H9 (cell line): ENCODE measurements around the gene FBXL15. TPM values are rescaled to one million over a fixed set of nuclear protein-coding genes. Genes with fewer than 3 reads are reported as not detected.

ENCODE experiments used
- DNase-seq: peaks from one replicate; pipeline ENCODE4 v3.0.0-alpha.2; 2017
- H2AFZ ChIP-seq: one replicate; pipeline ENCODE4 v1.6.1; 2013; ENCODE audit warnings: mild to moderate bottlenecking, low read length, control low read depth, moderate library complexity
- H2AK5ac ChIP-seq: 2 replicates; pipeline ENCODE4 v1.6.1; 2013; ENCODE audit warnings: low read length, control low read depth, mixed read lengths; ENCODE audit not compliant: insufficient read length
- H2BK120ac ChIP-seq: one replicate; pipeline ENCODE4 v1.6.1; 2013; ENCODE audit warnings: low read depth, mild to moderate bottlenecking, low read length, control low read depth, inconsistent platforms; ENCODE audit not compliant: poor library complexity, severe bottlenecking
- H2BK12ac ChIP-seq: 2 replicates; pipeline ENCODE4 v1.6.1; 2013; ENCODE audit warnings: low read length, control low read depth, mixed read lengths, low read depth; ENCODE audit not compliant: insufficient read length
- H2BK15ac ChIP-seq: 2 replicates; pipeline ENCODE4 v1.6.1; 2013; ENCODE audit warnings: low read depth, low read length, control low read depth
- H2BK20ac ChIP-seq: one replicate; pipeline ENCODE4 v1.6.1; 2013; ENCODE audit warnings: low read depth, mild to moderate bottlenecking, low read length, control low read depth, inconsistent platforms; ENCODE audit not compliant: poor library complexity, severe bottlenecking
- H2BK5ac ChIP-seq: 2 replicates; pipeline ENCODE4 v1.6.1; 2013; ENCODE audit warnings: low read length, control low read depth, mixed read lengths; ENCODE audit not compliant: insufficient read length
- H3K14ac ChIP-seq: 2 replicates; pipeline ENCODE4 v1.6.1; 2013; ENCODE audit warnings: low read length, control low read depth; ENCODE audit not compliant: insufficient read depth
- H3K18ac ChIP-seq: 2 replicates; pipeline ENCODE4 v1.6.1; 2013; ENCODE audit warnings: low read depth, mild to moderate bottlenecking, mixed read lengths, low read length, control low read depth; ENCODE audit not compliant: insufficient read length
- H3K23ac ChIP-seq: 2 replicates; pipeline ENCODE4 v1.6.1; 2013; ENCODE audit warnings: low read length, control low read depth, mixed read lengths, low read depth; ENCODE audit not compliant: insufficient read length
- H3K23me2 ChIP-seq: 2 replicates; pipeline ENCODE4 v1.6.1; 2013; ENCODE audit warnings: low read depth, mild to moderate bottlenecking, mixed read lengths, low read length, control low read depth; ENCODE audit not compliant: insufficient read length, poor library complexity, severe bottlenecking
- H3K27ac ChIP-seq: 2 replicates; pipeline ENCODE4 v1.5.1; 2013; ENCODE audit warnings: low read length, control low read depth, mixed read lengths, low read depth; ENCODE audit not compliant: insufficient read length
- H3K27me3 ChIP-seq: 2 replicates; pipeline ENCODE4 v1.6.1; 2013; ENCODE audit warnings: low read length, control low read depth, inconsistent platforms; ENCODE audit not compliant: insufficient read depth
- H3K4ac ChIP-seq: 2 replicates; pipeline ENCODE4 v1.6.1; 2013; ENCODE audit warnings: low read depth, mild to moderate bottlenecking, control low read depth, inconsistent platforms, low read length, moderate library complexity
- H3K4me1 ChIP-seq: 2 replicates; pipeline ENCODE4 v1.6.1; 2013; ENCODE audit warnings: low read length, control low read depth, inconsistent platforms; ENCODE audit not compliant: insufficient read depth
- H3K4me2 ChIP-seq: 2 replicates; pipeline ENCODE4 v1.6.1; 2013; ENCODE audit warnings: low read length, control low read depth, mixed read lengths; ENCODE audit not compliant: insufficient read length, insufficient read depth
- H3K56ac ChIP-seq: 2 replicates; pipeline ENCODE4 v1.6.1; 2013; ENCODE audit warnings: low read depth, mild to moderate bottlenecking, mixed read lengths, low read length, control low read depth; ENCODE audit not compliant: insufficient read length
- H3K79me1 ChIP-seq: 2 replicates; pipeline ENCODE4 v1.6.1; 2013; ENCODE audit warnings: low read depth, mild to moderate bottlenecking, moderate library complexity, low read length, control low read depth, inconsistent platforms; ENCODE audit not compliant: insufficient read depth, poor library complexity, severe bottlenecking
- H3K79me2 ChIP-seq: 2 replicates; pipeline ENCODE4 v1.6.1; 2013; ENCODE audit warnings: low read length, control low read depth, inconsistent platforms; ENCODE audit not compliant: insufficient read depth
- H3K9ac ChIP-seq: 2 replicates; pipeline ENCODE4 v1.6.1; 2013; ENCODE audit warnings: low read length, control low read depth, mixed read lengths; ENCODE audit not compliant: insufficient read length; ENCODE audit errors: extremely low read depth
- H3K9me3 ChIP-seq: one replicate; pipeline ENCODE4 v1.6.1; 2013; ENCODE audit warnings: low read depth, low read length, inconsistent platforms; ENCODE audit not compliant: control insufficient read depth
- H3T11ph ChIP-seq: one replicate; pipeline ENCODE4 v1.6.1; 2013; ENCODE audit warnings: mild to moderate bottlenecking, low read length, control low read depth, inconsistent platforms
- H4K20me1 ChIP-seq: one replicate; pipeline ENCODE4 v1.6.1; 2013; ENCODE audit not compliant: control insufficient read depth, insufficient read length, insufficient read depth
- H4K5ac ChIP-seq: 2 replicates; pipeline ENCODE4 v1.6.1; 2013; ENCODE audit warnings: low read depth, mild to moderate bottlenecking, mixed read lengths, low read length, control low read depth; ENCODE audit not compliant: insufficient read length
- H4K8ac ChIP-seq: replicated peaks from 2 replicates; pipeline ENCODE4 v1.6.1; 2013; ENCODE audit warnings: low read length, control low read depth, mixed read lengths, low read depth; ENCODE audit not compliant: insufficient read length
- H4K91ac ChIP-seq: 2 replicates; pipeline ENCODE4 v1.6.1; 2013; ENCODE audit warnings: low read depth, mild to moderate bottlenecking, moderate library complexity, mixed read lengths, low read length, control low read depth; ENCODE audit not compliant: insufficient read length
- H3K27ac Mint-ChIP-seq, 3 experiments: 2 replicates in 2 of 3; 3 replicates in 1 of 3; pipeline ENCODE4 v1.8.0; 2020 to 2021; ENCODE audit warnings: mixed read lengths in 3 of 3, mild to moderate bottlenecking in 1 of 3, moderate library complexity in 1 of 3
- H3K27me3 Mint-ChIP-seq: 2 replicates; pipeline ENCODE4 v1.8.0; 2021; ENCODE audit warnings: low read depth, mild to moderate bottlenecking, moderate library complexity, mixed read lengths
- H3K36me3 Mint-ChIP-seq, 3 experiments: 2 replicates in 2 of 3; 3 replicates in 1 of 3; pipeline ENCODE4 v1.8.0; 2020 to 2021; ENCODE audit warnings: low read depth in 3 of 3, mixed read lengths in 3 of 3; ENCODE audit not compliant: insufficient read depth in 1 of 3
- H3K4me1 Mint-ChIP-seq, 2 experiments: 2 replicates each; pipeline ENCODE4 v1.8.0; 2020; ENCODE audit warnings: mixed read lengths in 2 of 2
- H3K4me3 Mint-ChIP-seq, 2 experiments: 2 replicates in 1 of 2; 3 replicates in 1 of 2; pipeline ENCODE4 v1.8.0; 2020 to 2021; ENCODE audit warnings: mild to moderate bottlenecking in 2 of 2, mixed read lengths in 2 of 2, moderate library complexity in 1 of 2
- H3K9me3 Mint-ChIP-seq, 2 experiments: 2 replicates in 1 of 2; 3 replicates in 1 of 2; pipeline ENCODE4 v1.8.0; 2020; ENCODE audit warnings: mild to moderate bottlenecking in 2 of 2, mixed read lengths in 2 of 2, moderate library complexity in 1 of 2
- WGBS: extraction: QIAGEN DNeasy Blood & Tissue Kit; methylation state at CpG from one replicate; pipeline ENCODE4 v1.1.7; 2013; ENCODE audit warnings: missing lambda C conversion rate, low lambda C conversion rate, mixed read lengths; ENCODE audit not compliant: insufficient read length; ENCODE audit errors: extremely low coverage; 5-methylcytosine and 5-hydroxymethylcytosine counted together
- total RNA-seq: library from RNA; stranded (reverse); gene quantifications from 2 replicates; pipeline ENCODE4 v1.2.1, GENCODE V29; 2021
- TF ChIP-seq, protein P1 (sequence below): fragments of 200-600 bp; sonication (generic); conservative IDR thresholded peaks from 3 replicates; pipeline ENCODE4 v1.8.0; 2021; ENCODE audit warnings: antibody characterized with exemption, mild to moderate bottlenecking

The FBXL15 gene
- total RNA-seq, 1 experiment from 2014 or later = 9.1 TPM

DNA sequence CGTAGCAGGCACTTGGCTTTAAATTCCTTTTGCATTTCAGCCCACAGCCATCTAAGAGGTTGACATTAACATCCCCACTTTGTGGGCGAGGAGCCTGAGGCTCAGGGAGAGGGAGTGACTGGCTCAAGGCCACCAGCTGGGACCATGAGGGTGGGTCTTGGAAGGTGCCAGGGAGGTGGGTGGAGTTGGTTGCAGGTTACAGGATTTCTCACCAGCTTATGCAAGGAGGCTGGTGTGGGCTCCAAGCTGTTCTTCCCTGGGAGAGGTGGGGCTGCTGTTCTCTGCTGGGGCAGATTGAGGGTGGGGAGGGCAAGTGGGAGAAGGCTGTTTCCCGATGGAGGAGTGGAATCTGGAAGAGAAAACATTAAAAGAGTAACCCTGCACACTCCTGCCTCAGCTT, 44.8 kb downstream of the FBXL15 start:
- WGBS = no CpG with 5 or more reads among the region's 3 CpGs
- Histone ChIP-seq H3T11ph (no peak overlapping the region), H2BK5ac (no peak overlapping the region), H3K4ac (no peak overlapping the region), H3K18ac (no peak overlapping the region), H4K20me1 (no peaks in the 10 kb centered on the region), H3K4me2 (no peak overlapping the region), H3K9ac (no peak overlapping the region), H3K14ac (no peak overlapping the region), H3K4me1 (peaks cover 3% of the 10 kb centered on the region), H2BK15ac (no peak overlapping the region), H2BK120ac (no peak overlapping the region), H2BK20ac (no peak overlapping the region), H3K56ac (no peak overlapping the region), H3K79me1 (no peaks in the 10 kb centered on the region), H4K91ac (no peak overlapping the region), H2AFZ (no peak overlapping the region), H2BK12ac (no peak overlapping the region), H3K27me3 (no peaks in the 10 kb centered on the region), H3K23me2 (peaks cover 10% of the 10 kb centered on the region), H3K23ac (no peak overlapping the region), H3K27ac (no peak overlapping the region), H2AK5ac (no peak overlapping the region), H4K5ac (no peak overlapping the region), H4K8ac (no peak overlapping the region), H3K9me3 (no peaks in the 10 kb centered on the region), H3K79me2 (no peaks in the 10 kb centered on the region)
- TF ChIP-seq, protein P1, sequence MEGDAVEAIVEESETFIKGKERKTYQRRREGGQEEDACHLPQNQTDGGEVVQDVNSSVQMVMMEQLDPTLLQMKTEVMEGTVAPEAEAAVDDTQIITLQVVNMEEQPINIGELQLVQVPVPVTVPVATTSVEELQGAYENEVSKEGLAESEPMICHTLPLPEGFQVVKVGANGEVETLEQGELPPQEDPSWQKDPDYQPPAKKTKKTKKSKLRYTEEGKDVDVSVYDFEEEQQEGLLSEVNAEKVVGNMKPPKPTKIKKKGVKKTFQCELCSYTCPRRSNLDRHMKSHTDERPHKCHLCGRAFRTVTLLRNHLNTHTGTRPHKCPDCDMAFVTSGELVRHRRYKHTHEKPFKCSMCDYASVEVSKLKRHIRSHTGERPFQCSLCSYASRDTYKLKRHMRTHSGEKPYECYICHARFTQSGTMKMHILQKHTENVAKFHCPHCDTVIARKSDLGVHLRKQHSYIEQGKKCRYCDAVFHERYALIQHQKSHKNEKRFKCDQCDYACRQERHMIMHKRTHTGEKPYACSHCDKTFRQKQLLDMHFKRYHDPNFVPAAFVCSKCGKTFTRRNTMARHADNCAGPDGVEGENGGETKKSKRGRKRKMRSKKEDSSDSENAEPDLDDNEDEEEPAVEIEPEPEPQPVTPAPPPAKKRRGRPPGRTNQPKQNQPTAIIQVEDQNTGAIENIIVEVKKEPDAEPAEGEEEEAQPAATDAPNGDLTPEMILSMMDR = no peak
- DNase-seq = no peak
- Mint-ChIP-seq H3K4me1 (peaks cover 36 to 38% of the 10 kb centered on the region in 2 experiments), H3K9me3 (no peaks in the 10 kb centered on the region), H3K36me3 (peaks cover 0 to 8% (median 0%) of the 10 kb centered on the region in 3 experiments; a peak in 4 of 7 replicates), H3K4me3 (peak overlapping the region in 1 of 2 experiments; percentile 50; a peak in 2 of 5 replicates), H3K27ac (peak overlapping the region in 1 of 3 experiments; percentile 49; a peak in 1 of 7 replicates), H3K27me3 (peaks cover 16% of the 10 kb centered on the region)
